Measurements from ENCODE around the gene PREX1.
"Not testable (repeated sequence)": the region's sequence is repeated elsewhere in the genome, so short reads cannot be mapped to it uniquely, and the experiment has no call there.

PREX1 gene

GRCh38 chr20:48827855-48828733, at the start of gene PREX1:
TSS of gene PREX1 (minus strand) at chr20:48827999. CDS start at chr20:48827860, 139 bp downstream.
- no peak for DNase-seq

GRCh38 chr20:48877304-48877703, 49.5 kb upstream of the PREX1 start:
- DNase-seq = no peak

GRCh38 chr20:48875914-48876240, 48.1 kb upstream of the PREX1 start:
- no peak for DNase-seq

GRCh38 chr20:48875233-48875913, 47.6 kb upstream of the PREX1 start:
- no peak for DNase-seq

- DNase-seq = not testable (repeated sequence)
Observed at GRCh38 chr20:48869442-48869841, 41.6 kb upstream of the PREX1 start.

- DNase-seq = no peak
Observed at GRCh38 chr20:48866936-48867335, 39.1 kb upstream of the PREX1 start.

- DNase-seq = no peak
Observed at GRCh38 chr20:48864738-48865318, 37.0 kb upstream of the PREX1 start.

GRCh38 chr20:48864254-48864653, 36.5 kb upstream of the PREX1 start:
- DNase-seq = no peak

- DNase-seq = no peak
Observed at GRCh38 chr20:48862279-48862678, 34.5 kb upstream of the PREX1 start.

- no peak for DNase-seq
Observed at GRCh38 chr20:48861444-48861843, 33.6 kb upstream of the PREX1 start.

- no peak for DNase-seq
Observed at GRCh38 chr20:48858075-48858790, 30.4 kb upstream of the PREX1 start.

GRCh38 chr20:48856130-48856529, 28.3 kb upstream of the PREX1 start:
- no peak for DNase-seq

- DNase-seq = no peak
Observed at GRCh38 chr20:48855046-48855445, 27.2 kb upstream of the PREX1 start.

GRCh38 chr20:48852609-48853008, 24.8 kb upstream of the PREX1 start:
- DNase-seq = no peak

- no peak for DNase-seq
Observed at GRCh38 chr20:48851579-48851978, 23.8 kb upstream of the PREX1 start.

- no peak for DNase-seq
Observed at GRCh38 chr20:48850977-48851299, 23.1 kb upstream of the PREX1 start.

GRCh38 chr20:48850257-48850976, 22.6 kb upstream of the PREX1 start:
- DNase-seq = peak; percentile 24

GRCh38 chr20:48849779-48850178, 22.0 kb upstream of the PREX1 start:
- DNase-seq = no peak

GRCh38 chr20:48849299-48849698, 21.5 kb upstream of the PREX1 start:
- DNase-seq = no peak

- DNase-seq = no peak
Observed at GRCh38 chr20:48847498-48848205, 19.9 kb upstream of the PREX1 start.

- no peak for DNase-seq
Observed at GRCh38 chr20:48846516-48847492, 19.0 kb upstream of the PREX1 start.
